Hematopoietic multipotent progenitor cell treated with erythropoietin and hydrocortisone succinate and interleukin-3 and kit ligand, for 15 days (in vitro differentiated cells): ENCODE data around the gene DLG2.

ENCODE experiments used
- DNase-seq: peaks from one replicate; pipeline ENCODE4 v3.0.0-alpha.2; 2015; ENCODE audit warnings: low spot score

Gene DLG2

DNA sequence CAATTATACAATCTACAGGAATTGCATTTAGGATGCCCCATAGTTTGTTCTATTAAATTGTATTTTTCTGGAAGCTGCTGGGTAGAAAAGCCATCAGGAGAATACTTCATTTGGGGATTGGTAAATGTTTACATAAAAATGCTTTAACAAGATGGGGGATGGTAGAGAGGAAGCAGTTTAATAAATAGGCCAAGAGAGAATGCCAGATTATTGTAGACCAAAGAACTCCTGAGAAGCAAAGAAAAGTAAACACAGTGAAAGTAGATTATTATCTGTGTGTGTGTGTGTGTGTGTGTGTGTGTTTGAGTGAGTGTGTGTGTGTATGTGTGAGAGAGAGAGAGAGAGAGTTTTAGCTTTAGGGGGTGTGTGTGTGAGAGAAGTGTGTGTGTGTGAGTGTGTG, 1520.6 kb downstream of the DLG2 start:
- DNase-seq = no peak

DNA sequence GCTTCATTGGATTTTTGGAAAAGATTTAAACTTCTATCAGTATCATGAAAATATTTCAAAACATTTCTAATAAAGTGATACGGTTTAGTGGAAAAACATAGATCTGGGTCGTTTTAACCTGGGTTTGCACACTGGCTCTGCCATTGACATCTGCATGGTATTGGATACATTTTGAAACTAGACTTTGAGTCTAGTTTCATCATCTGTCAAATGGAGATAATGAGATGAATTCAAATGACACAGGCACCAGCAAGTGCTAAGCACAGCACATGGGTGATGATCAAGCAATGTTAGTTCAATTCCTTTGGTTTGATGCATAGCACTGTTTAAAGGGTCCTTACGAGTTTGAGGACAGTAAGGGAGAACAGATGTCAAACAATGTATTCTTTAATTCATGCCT, 1522.0 kb downstream of the DLG2 start:
- DNase-seq = no peak

DNA sequence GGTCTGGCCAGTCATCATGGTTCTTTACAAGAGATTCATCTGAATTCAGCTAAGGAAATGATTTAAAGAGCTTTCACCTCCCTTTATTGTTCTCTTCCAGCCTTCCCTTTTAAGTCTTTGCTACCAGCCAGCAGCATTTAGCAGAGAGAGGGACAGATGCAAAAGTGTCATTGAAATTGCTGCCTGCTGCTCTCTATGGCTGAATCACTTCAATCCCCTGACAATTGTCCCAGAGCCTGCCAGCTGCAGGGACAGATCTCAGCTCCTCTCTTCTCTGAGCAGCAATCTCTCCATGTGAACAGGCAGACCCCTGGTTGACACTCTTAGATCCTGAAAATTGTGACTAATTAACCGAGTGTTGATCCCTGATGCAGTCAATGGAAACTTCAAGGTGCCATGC, 1524.0 kb downstream of the DLG2 start:
- DNase-seq = no peak

- DNase-seq = no peak
Measured at GRCh38 chr11:84097186-84097585, 1530.0 kb downstream of the DLG2 start.

DNA sequence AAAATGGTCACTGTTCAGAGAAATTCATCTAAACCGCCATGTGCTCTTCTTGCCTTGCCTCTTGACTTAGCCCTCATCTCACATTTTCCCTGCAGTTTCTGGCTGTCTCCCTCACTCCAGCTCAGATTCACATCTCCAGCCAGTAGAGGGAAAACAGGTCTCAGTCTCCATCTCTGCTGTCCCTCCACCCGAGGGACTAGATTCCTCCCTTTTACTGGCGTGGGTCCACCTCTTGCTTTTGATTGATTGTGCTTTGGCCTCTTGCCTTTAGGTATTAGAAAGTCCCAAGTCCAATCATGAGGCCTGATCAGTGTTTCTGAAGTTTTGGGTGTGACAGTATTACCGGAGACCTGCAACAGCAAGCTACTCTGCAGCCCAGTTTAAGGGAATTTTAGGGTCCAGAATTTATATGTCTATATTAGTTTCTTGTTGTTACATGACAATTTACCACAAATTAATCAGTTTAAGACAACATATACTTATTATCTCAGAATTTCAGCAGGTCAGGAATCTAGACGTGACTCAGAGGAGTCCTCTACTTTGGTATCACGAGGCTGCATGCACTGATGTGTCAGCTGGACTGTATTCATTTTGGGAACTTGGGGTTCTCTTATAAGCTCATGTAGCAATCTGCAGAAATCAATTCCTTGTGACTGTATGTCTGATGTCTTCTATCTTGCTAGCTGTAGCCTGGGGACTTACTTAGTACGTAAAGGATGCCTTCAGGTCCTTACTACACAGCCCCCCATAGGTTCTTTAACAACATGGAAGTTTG, 1535.7 kb downstream of the DLG2 start:
- DNase-seq = no peak

- no peak for DNase-seq
Measured at GRCh38 chr11:84089072-84090057, 1537.8 kb downstream of the DLG2 start.

DNA sequence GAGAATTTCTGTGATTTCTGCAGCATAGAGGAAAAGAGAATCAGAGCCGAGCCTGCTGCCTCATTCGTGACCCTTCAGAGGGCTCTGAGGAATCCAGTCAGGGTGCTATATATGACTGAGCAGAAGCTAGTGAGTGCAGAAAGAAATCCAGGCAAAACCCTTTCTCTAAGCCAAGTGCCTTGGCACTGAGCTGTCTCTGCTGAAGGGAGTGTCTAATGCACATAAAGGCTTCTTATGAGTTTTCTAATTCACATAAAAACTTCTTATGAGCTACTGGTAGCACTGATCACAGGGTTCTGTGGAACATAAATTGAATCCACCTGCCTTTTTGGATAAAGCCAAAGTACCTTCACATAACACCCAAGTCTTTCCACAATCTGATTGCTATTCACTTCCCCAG, 1555.3 kb downstream of the DLG2 start:
- DNase-seq = no peak

DNA sequence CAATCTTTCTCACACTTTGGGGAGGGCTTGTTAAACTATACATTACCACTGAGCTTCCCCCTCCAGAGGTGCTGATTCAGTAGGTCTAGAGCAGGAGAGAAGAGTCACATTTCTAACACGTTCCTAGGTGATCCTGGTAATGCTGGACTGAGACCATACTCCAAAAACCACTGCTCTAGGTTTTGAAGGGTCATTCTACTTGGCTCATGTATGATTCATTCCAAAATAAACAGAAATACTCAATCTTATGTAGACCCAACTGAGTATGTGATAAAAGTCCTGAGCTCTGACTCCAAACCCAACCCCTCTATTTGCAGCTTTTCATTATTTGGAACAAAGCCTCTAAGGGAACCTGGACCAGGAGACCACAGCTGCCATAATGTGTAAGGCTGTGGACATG, 1558.1 kb downstream of the DLG2 start:
- no peak for DNase-seq

DNA sequence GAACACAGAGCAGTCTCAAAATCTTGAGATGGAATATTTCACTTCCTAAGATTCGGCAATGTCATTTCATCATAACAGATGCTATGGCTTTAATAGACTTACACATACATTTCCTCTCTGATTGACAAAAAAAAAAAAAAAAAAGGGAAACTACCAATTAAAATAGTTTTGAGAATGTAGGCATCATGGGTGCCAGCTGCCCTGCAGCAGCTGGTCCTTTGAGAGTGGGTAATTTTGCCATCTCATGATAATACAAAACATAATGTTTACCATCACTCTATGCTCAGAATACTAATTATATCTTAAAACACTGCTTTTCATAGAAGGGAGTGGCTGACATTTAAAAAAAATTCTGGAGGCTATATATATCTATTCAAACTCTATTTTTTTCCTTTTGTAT, 1565.4 kb downstream of the DLG2 start:
- DNase-seq = no peak

- no peak for DNase-seq
Measured at GRCh38 chr11:84056653-84057376, 1570.3 kb downstream of the DLG2 start.

- DNase-seq = no peak
Measured at GRCh38 chr11:84045146-84045545, 1582.0 kb downstream of the DLG2 start.

DNA sequence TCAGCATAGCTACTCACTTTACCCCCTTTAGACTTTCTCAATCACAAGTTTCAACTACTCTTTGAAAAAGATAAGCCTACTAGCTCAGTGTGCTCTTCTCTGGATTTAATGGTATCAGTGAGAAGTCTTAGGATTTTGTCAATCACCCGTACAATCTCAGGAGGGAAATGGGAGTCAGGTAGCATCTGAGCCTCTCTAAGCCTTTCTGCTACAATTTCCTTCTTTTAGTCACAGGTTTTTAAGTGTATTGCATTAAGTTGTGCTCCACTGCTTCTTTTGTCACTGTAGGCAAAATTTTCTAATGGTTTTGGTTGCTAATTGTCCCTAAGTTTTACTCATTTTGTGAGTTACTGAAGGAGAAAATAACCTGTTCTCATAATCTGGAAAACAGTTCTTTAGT, 1582.4 kb downstream of the DLG2 start:
- no peak for DNase-seq

GRCh38 chr11:84036664-84037194, 1590.4 kb downstream of the DLG2 start:
- no peak for DNase-seq

DNA sequence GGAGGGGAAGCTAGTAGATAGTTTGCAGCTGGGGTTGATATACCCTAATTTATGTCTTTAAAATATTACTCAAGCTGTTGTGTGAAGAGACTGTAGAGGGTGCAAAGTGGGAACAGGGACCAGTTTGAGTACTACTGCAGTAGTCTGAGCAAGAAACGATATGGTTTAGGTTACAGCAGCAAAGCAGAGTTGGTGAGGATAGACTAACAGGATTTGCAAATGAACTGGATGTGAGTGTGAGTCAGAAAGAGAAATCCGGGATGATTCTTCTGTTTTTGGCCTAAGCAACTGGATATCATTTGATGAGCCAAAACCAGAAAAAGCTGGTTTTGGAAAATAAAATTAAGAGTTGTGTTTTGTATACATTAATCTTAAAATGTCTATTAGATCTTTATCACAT, 1591.5 kb downstream of the DLG2 start:
- no peak for DNase-seq

DNA sequence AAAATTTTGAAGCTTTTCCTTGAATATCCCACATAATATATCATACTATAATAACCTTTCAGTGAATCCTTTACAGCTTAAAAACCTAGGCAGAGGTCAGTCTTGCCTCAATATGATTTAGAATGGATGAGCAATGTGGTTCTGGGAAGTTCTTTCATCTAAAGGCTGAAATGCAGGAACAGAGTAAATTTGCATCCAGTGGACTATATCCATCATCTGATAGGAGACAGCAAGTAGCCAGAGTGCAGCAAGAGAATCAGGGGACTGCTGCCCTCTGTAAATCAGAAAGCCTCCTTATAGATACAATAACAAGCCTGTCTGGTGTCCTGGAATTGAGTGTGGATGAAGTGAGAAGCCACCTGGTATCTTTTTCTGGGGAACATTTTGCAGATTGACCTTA, 1592.7 kb downstream of the DLG2 start:
- no peak for DNase-seq

GRCh38 chr11:84024266-84024665, 1602.9 kb downstream of the DLG2 start:
- no peak for DNase-seq

DNA sequence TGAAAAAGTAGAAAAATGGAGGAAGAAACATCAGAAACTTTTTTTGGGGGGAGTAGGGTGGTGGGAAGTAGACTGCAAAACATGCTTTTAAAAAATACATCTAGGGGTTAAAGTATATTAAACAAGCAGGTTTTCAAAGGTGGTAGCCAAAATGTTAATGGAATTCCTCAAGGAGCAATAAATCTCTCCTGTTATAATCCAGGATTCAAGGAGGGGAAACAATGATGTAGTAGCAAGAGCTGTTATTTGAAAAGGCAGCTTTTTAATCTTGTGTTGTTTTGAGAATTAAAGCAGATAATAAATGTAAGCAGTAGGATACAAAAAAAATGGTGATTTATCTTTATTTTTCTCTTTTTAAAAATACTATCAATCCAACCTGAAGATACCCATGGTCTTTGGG, 1604.4 kb downstream of the DLG2 start:
- no peak for DNase-seq

DNA sequence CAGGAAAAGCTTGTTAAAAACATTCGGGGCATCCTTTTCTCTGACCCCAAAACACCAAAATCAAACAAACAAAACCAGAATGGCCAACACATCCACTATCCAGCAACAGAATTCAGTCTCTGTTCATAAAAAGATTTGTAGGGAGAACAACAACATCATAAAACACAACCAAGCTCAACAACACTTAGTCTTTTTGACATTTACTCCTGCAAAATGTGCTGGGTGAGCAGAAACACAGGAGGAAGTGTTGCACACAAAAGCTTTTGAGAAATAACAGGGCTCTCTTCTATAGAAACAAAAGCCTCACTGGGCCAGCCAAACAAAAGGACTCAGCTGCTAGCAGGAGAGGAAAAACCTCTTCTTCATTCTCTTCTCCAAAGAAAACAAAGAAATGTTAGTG, 1604.9 kb downstream of the DLG2 start:
- DNase-seq = no peak

DNA sequence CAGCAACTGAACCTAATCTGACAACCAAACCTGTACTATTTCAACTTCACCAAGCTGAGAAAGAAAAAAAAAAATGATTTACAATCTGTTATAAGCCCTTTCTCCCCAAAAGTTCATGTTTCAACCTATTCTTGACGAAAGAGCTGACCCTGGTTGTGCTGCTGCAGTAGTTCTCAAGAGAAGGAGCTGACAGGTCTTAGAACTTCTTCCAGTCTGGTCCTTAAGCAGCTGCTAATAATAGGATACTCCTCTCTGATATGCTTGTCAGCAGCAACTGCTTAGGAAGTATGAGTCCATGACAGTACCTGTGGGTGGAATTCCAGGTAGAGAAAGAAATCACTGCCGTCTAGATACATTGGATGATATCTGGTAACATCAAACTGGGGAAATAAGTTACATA, 1605.9 kb downstream of the DLG2 start:
- DNase-seq = no peak

DNA sequence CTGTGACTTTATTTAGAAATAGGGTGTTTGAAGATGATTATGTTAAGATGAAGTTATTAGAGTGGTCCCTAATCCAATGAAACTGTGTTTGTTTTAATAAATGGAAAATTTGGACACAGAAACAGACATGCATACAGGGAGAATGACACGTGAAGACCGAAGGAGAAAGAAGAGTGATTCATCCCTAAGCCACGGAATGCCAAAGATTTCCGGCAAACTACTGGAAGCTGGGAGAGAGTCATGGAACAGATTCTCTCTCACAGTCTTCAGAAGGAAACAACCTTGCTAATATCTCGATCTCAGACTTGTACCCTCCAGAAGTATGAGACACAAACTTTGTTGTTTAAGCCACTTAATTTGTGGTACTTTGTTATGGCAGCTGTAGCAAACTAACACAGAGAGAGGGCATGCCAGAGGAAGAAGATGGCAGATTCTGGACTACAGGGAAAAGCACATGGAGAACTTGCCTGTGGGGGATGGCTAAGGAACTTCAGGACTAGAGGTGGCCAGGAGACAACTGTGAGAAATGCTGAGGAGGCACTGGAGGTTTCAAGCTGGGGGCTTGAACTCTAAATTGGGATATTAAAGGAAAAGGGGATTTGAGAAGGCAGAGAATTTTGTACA, 1607.5 kb downstream of the DLG2 start:
- DNase-seq = no peak

GRCh38 chr11:84014539-84014938, 1612.6 kb downstream of the DLG2 start:
- no peak for DNase-seq
